ENCODE results near the gene ADD2. TPM values are rescaled to one million over a fixed set of nuclear protein-coding genes. Genes with fewer than 3 reads are reported as not detected.

Gene ADD2
- total and polyA plus RNA-seq, 2 experiments from 2014 or later, result 4.7 to 40.0 TPM

GRCh38 chr2:70643715-70644114, 124.3 kb downstream of the ADD2 start:
- Histone ChIP-seq H3K9me3 (ENCODE audit: low read depth) (no peaks in the 10 kb centered on the region), H3K4me3 (no peak overlapping the region), H3K4me1 (ENCODE audit: low read depth) (no peaks in the 10 kb centered on the region), H3K27ac (no peak overlapping the region), H3K27me3 (no peaks in the 10 kb centered on the region), H3K36me3 (no peaks in the 10 kb centered on the region)
- TF ChIP-seq CTCF (IDR thresholded peaks at IDR 0.05; ENCODE audit: low read depth, low read length), result peak; percentile 37
- peak; percentile 14 to 15 for DNase-seq (ENCODE audit: low read depth in 1 of 2, low spot score in 1 of 2)

- Histone ChIP-seq H3K27ac (no peak overlapping the region), H3K9me3 (ENCODE audit: low read depth) (no peaks in the 10 kb centered on the region), H3K27me3 (no peaks in the 10 kb centered on the region), H3K4me3 (no peak overlapping the region), H3K4me1 (ENCODE audit: low read depth) (no peaks in the 10 kb centered on the region), H3K36me3 (no peaks in the 10 kb centered on the region)
- no peak for TF ChIP-seq CTCF (IDR thresholded peaks at IDR 0.05; ENCODE audit: low read depth, low read length)
- no peak for DNase-seq (ENCODE audit: low read depth in 1 of 2, low spot score in 1 of 2)
Measured at GRCh38 chr2:70641263-70641784, 126.7 kb downstream of the ADD2 start.

- no peaks in the 10 kb centered on the region for H3K9me3 ChIP-seq (ENCODE audit: low read depth)
- H3K36me3 ChIP-seq, result no peaks in the 10 kb centered on the region
- H3K27me3 ChIP-seq, result no peaks in the 10 kb centered on the region
- no peak overlapping the region for H3K27ac ChIP-seq
- H3K4me1 ChIP-seq (ENCODE audit: low read depth), result no peaks in the 10 kb centered on the region
- DNase-seq (ENCODE audit: low read depth in 1 of 2, low spot score in 1 of 2), result no peak
- H3K4me3 ChIP-seq, result no peak overlapping the region
- TF ChIP-seq CTCF (IDR thresholded peaks at IDR 0.05; ENCODE audit: low read depth, low read length), result no peak
Measured at GRCh38 chr2:70639841-70640436, 128.1 kb downstream of the ADD2 start.

GRCh38 chr2:70638561-70638960, 129.4 kb downstream of the ADD2 start:
- H3K4me3 ChIP-seq, result no peak overlapping the region
- DNase-seq (ENCODE audit: low read depth in 1 of 2, low spot score in 1 of 2), result no peak
- TF ChIP-seq CTCF (IDR thresholded peaks at IDR 0.05; ENCODE audit: low read depth, low read length), result no peak
- H3K27ac ChIP-seq, result no peak overlapping the region
- no peaks in the 10 kb centered on the region for H3K36me3 ChIP-seq
- no peaks in the 10 kb centered on the region for H3K4me1 ChIP-seq (ENCODE audit: low read depth)
- H3K27me3 ChIP-seq, result no peaks in the 10 kb centered on the region
- no peaks in the 10 kb centered on the region for H3K9me3 ChIP-seq (ENCODE audit: low read depth)

- H3K27ac ChIP-seq, result no peak overlapping the region
- TF ChIP-seq CTCF (IDR thresholded peaks at IDR 0.05; ENCODE audit: low read depth, low read length), result no peak
- no peaks in the 10 kb centered on the region for H3K27me3 ChIP-seq
- H3K9me3 ChIP-seq (ENCODE audit: low read depth), result no peaks in the 10 kb centered on the region
- no peaks in the 10 kb centered on the region for H3K36me3 ChIP-seq
- H3K4me1 ChIP-seq (ENCODE audit: low read depth), result no peaks in the 10 kb centered on the region
- no peak for DNase-seq (ENCODE audit: low read depth in 1 of 2, low spot score in 1 of 2)
- H3K4me3 ChIP-seq, result no peak overlapping the region
Measured at GRCh38 chr2:70633508-70633907, 134.5 kb downstream of the ADD2 start.

Data from cardiac muscle cell (in vitro differentiated cells and primary cell).